H1 (cell line): Measurements from ENCODE around the gene CUL9. TPM values are rescaled to one million over a fixed set of nuclear protein-coding genes. Genes with fewer than 3 reads are reported as not detected.

ENCODE experiments used
- CTCF ChIA-PET: fragments of 300-600 bp; sonication (Branson Sonifier 250); formaldehyde crosslinking; loops from one replicate; lab custom pipeline; 2021; ENCODE audit not compliant: partially characterized antibody; lab: Charles Lee
- POLR2A ChIA-PET: fragments of 300-600 bp; sonication (Branson Sonifier 250); formaldehyde crosslinking; loops from one replicate; lab custom pipeline; 2021; ENCODE audit warnings: inconsistent platforms; ENCODE audit not compliant: partially characterized antibody; lab: Charles Lee
- DNase-seq, 2 experiments: peaks; one replicate each; pipeline versions ENCODE4 v3.0.0 to v3.0.0-alpha.2; 2010 to 2022; ENCODE audit warnings: low spot score in 2 of 2, low read depth in 1 of 2, mixed read lengths in 1 of 2
- FAIRE-seq: peaks from 2 replicates; lab custom pipeline; 2011; peaks lifted over from hg19 to GRCh38; lab: Jason Lieb, UNC
- H2AFZ ChIP-seq: 2 replicates; pipeline ENCODE4 v1.8.1; 2012; ENCODE audit warnings: low read length, inconsistent platforms
- H2AK5ac ChIP-seq: 2 replicates; pipeline ENCODE4 v1.6.1; 2013; ENCODE audit warnings: low read depth, low read length
- H2BK120ac ChIP-seq: replicated peaks from 2 replicates; pipeline ENCODE3; 2013; ENCODE audit warnings: low read depth, low read length, inconsistent platforms
- H2BK12ac ChIP-seq: 2 replicates; pipeline ENCODE4 v1.6.1; 2013; ENCODE audit warnings: low read depth, low read length
- H2BK15ac ChIP-seq: 2 replicates; pipeline ENCODE4 v1.6.1; 2013; ENCODE audit warnings: low read length
- H2BK20ac ChIP-seq: 2 replicates; pipeline ENCODE4 v1.6.1; 2013; ENCODE audit warnings: low read length
- H2BK5ac ChIP-seq: 2 replicates; pipeline ENCODE4 v1.6.1; 2013; ENCODE audit warnings: low read depth, low read length
- H3K14ac ChIP-seq: 2 replicates; pipeline ENCODE4 v1.6.1; 2013; ENCODE audit warnings: inconsistent platforms; ENCODE audit not compliant: insufficient read length
- H3K18ac ChIP-seq: 2 replicates; pipeline ENCODE4 v1.6.1; 2013; ENCODE audit warnings: low read length; ENCODE audit errors: extremely low read depth
- H3K23ac ChIP-seq: 2 replicates; pipeline ENCODE4 v1.6.1; 2013; ENCODE audit warnings: inconsistent platforms; ENCODE audit not compliant: insufficient read length
- H3K23me2 ChIP-seq: 2 replicates; pipeline ENCODE4 v1.6.1; 2013; ENCODE audit warnings: low read depth, low read length
- H3K27ac ChIP-seq: 2 replicates; pipeline ENCODE4 v1.6.1; 2011; ENCODE audit warnings: low read depth, low read length, inconsistent platforms
- H3K27me3 ChIP-seq, 4 experiments: replicated peaks in 1 of 4; 1 replicate in 1 of 4; 2 replicates in 3 of 4; pipeline versions ENCODE4 v1.6.1 to v1.8.1; 2011 to 2013; ENCODE audit warnings: low read length in 3 of 4, mild to moderate bottlenecking in 3 of 4, inconsistent platforms in 2 of 4, mixed read lengths in 2 of 4, moderate library complexity in 1 of 4; ENCODE audit not compliant: control insufficient read depth in 3 of 4, insufficient read depth in 3 of 4; ENCODE audit errors: extremely low read depth in 1 of 4
- H3K36me3 ChIP-seq, 4 experiments: 2 replicates each; pipeline versions ENCODE4 v1.6.1 to v1.8.1; 2011 to 2013; ENCODE audit warnings: mild to moderate bottlenecking in 4 of 4, low read length in 3 of 4, moderate library complexity in 2 of 4, control low read depth in 1 of 4, inconsistent platforms in 1 of 4; ENCODE audit not compliant: insufficient read depth in 4 of 4, control insufficient read depth in 2 of 4
- H3K4ac ChIP-seq: replicated peaks from 2 replicates; pipeline ENCODE3; 2013; ENCODE audit warnings: low read length, low read depth, mixed read lengths, inconsistent platforms; ENCODE audit not compliant: insufficient read length
- H3K4me1 ChIP-seq, 4 experiments: replicated peaks in 1 of 4; 1 replicate in 1 of 4; 2 replicates in 3 of 4; pipeline versions ENCODE4 v1.6.1 to v1.8.1; 2011 to 2013; ENCODE audit warnings: low read length in 3 of 4, inconsistent platforms in 2 of 4, mixed read lengths in 1 of 4; ENCODE audit not compliant: insufficient read depth in 4 of 4, control insufficient read depth in 3 of 4
- H3K4me2 ChIP-seq, 2 experiments: 2 replicates each; pipeline versions ENCODE4 v1.6.1 to v1.8.1; 2011 to 2013; ENCODE audit warnings: low read depth in 2 of 2, low read length in 2 of 2, control low read depth in 1 of 2, inconsistent platforms in 1 of 2, mild to moderate bottlenecking in 1 of 2; ENCODE audit not compliant: insufficient read depth in 1 of 2
- H3K4me3 ChIP-seq, 4 experiments: fragments of 200-600, 300-600 bp in 1 of 4; sonication (generic), shearing (Covaris generic), sonication (Bioruptor Twin) in 1 of 4; 2 replicates each; pipeline versions ENCODE4 v1.5.1 to v1.8.1; 2011 to 2016; ENCODE audit warnings: low read length in 4 of 4, low read depth in 3 of 4, control low read depth in 2 of 4, inconsistent platforms in 2 of 4, mild to moderate bottlenecking in 2 of 4, mixed read lengths in 1 of 4, moderate library complexity in 1 of 4; ENCODE audit not compliant: insufficient read depth in 2 of 4; ENCODE audit errors: extremely low read depth in 1 of 4
- H3K56ac ChIP-seq: replicated peaks from 2 replicates; pipeline ENCODE3; 2013; ENCODE audit warnings: low read depth, mild to moderate bottlenecking, mixed read lengths, low read length, inconsistent platforms; ENCODE audit not compliant: insufficient read length
- H3K79me1 ChIP-seq: 2 replicates; pipeline ENCODE4 v1.6.1; 2013; ENCODE audit warnings: low read depth, low read length, control low read depth
- H3K79me2 ChIP-seq, 2 experiments: 2 replicates each; pipeline versions ENCODE4 v1.6.1 to v1.8.1; 2012 to 2013; ENCODE audit warnings: low read length in 2 of 2, mild to moderate bottlenecking in 2 of 2, inconsistent platforms in 1 of 2; ENCODE audit not compliant: insufficient read depth in 2 of 2, control insufficient read depth in 1 of 2
- H3K9ac ChIP-seq, 4 experiments: replicated peaks in 1 of 4; 1 replicate in 1 of 4; 2 replicates in 3 of 4; pipeline versions ENCODE4 v1.6.1 to v1.8.1; 2011 to 2013; ENCODE audit warnings: low read depth in 3 of 4, low read length in 3 of 4, control low read depth in 2 of 4, mild to moderate bottlenecking in 2 of 4, moderate library complexity in 2 of 4, inconsistent platforms in 1 of 4; ENCODE audit errors: extremely low read depth in 1 of 4
- H3K9me3 ChIP-seq, 2 experiments: 2 replicates each; pipeline versions ENCODE4 v1.6.1 to v1.8.1; 2012 to 2013; ENCODE audit warnings: mild to moderate bottlenecking in 2 of 2, moderate library complexity in 2 of 2, control low read depth in 1 of 2, inconsistent platforms in 1 of 2, low read depth in 1 of 2, low read length in 1 of 2, mixed read lengths in 1 of 2; ENCODE audit not compliant: insufficient read depth in 2 of 2
- H4K20me1 ChIP-seq, 2 experiments: replicated peaks in 1 of 2; 2 replicates each; pipeline versions ENCODE3 to v1.8.1; 2011 to 2013; ENCODE audit warnings: inconsistent platforms in 2 of 2, low read length in 2 of 2, mild to moderate bottlenecking in 1 of 2; ENCODE audit not compliant: insufficient read depth in 2 of 2, control insufficient read depth in 1 of 2
- H4K5ac ChIP-seq: 2 replicates; pipeline ENCODE4 v1.6.1; 2013; ENCODE audit warnings: low read length, low read depth, mixed read lengths, inconsistent platforms; ENCODE audit not compliant: insufficient read length
- H4K8ac ChIP-seq: 2 replicates; pipeline ENCODE4 v1.8.0; 2013; ENCODE audit warnings: mild to moderate bottlenecking, moderate library complexity, low read length, inconsistent platforms; ENCODE audit not compliant: insufficient read depth; ENCODE audit errors: extremely low read depth
- H4K91ac ChIP-seq: replicated peaks from 2 replicates; pipeline ENCODE3; 2013; ENCODE audit warnings: low read length, mixed read lengths, inconsistent platforms; ENCODE audit not compliant: insufficient read length
- BACH1 ChIP-seq: IDR thresholded peaks from 2 replicates; pipeline ENCODE4 v1.6.1; 2012; ENCODE audit warnings: low read length, improper control_type of control experiment
- CBX5 ChIP-seq: fragments of 300-800, 300-1000 bp; sonication (generic); IDR thresholded peaks from 2 replicates; pipeline ENCODE4 v1.7.1; 2016; ENCODE audit warnings: antibody characterized with exemption, low read length, low read depth
- CBX8 ChIP-seq: fragments of 300-800, 300-1000 bp; sonication (generic); IDR thresholded peaks from 2 replicates; pipeline ENCODE4 v1.7.1; 2016; ENCODE audit warnings: low read depth, low read length, borderline replicate concordance
- EGR1 ChIP-seq: IDR thresholded peaks from 2 replicates; pipeline ENCODE4 v1.6.1; 2011; ENCODE audit warnings: low read depth, low read length, borderline replicate concordance
- GABPA ChIP-seq: IDR thresholded peaks from 2 replicates; pipeline ENCODE4 v1.6.1; 2011; ENCODE audit warnings: mild to moderate bottlenecking, low read length, moderate library complexity, borderline replicate concordance; ENCODE audit not compliant: insufficient read depth
- GTF2F1 ChIP-seq: IDR thresholded peaks from 2 replicates; pipeline ENCODE4 v1.6.1; 2012; ENCODE audit warnings: low read depth, low read length, improper control_type of control experiment, borderline replicate concordance
- JUND ChIP-seq: IDR thresholded peaks from 2 replicates; pipeline ENCODE4 v1.6.1; 2011; ENCODE audit warnings: mild to moderate bottlenecking, improper control_type of control experiment, low read length
- NANOG ChIP-seq: IDR thresholded peaks from 2 replicates; pipeline ENCODE4 v1.6.1; 2011; ENCODE audit warnings: low read length, low read depth, mild to moderate bottlenecking, inconsistent platforms; ENCODE audit not compliant: insufficient read depth, poor library complexity, severe bottlenecking
- RXRA ChIP-seq: IDR thresholded peaks from 2 replicates; pipeline ENCODE4 v1.6.1; 2011; ENCODE audit warnings: low read depth, mild to moderate bottlenecking, low read length, moderate library complexity; ENCODE audit not compliant: insufficient read depth
- SIRT6 ChIP-seq: IDR thresholded peaks from one replicate; pipeline ENCODE4 v1.7.1; 2012; ENCODE audit warnings: low read length, inconsistent platforms
- SUZ12 ChIP-seq: fragments of 200-600 bp; sonication (generic); IDR thresholded peaks from 2 replicates; pipeline ENCODE4 v1.6.1; 2012; ENCODE audit warnings: mild to moderate bottlenecking, inconsistent platforms, low read length, moderate library complexity, mixed read lengths
- WGBS, 2 experiments: shearing (Covaris generic) in 1 of 2; methylation state at CpG; one replicate each; pipeline versions ENCODE4 v1.1.6 to v1.1.7; 2013 to 2015; ENCODE audit warnings: low lambda C conversion rate in 2 of 2, mixed read lengths in 2 of 2, inconsistent platforms in 1 of 2, low coverage in 1 of 2, missing lambda C conversion rate in 1 of 2; ENCODE audit not compliant: insufficient replicate concordance in 2 of 2, insufficient coverage in 1 of 2, insufficient read length in 1 of 2; ENCODE audit errors: extremely low coverage in 1 of 2, missing lambda C conversion rate in 1 of 2; 5-methylcytosine and 5-hydroxymethylcytosine counted together
- polyA plus RNA-seq, 7 experiments: library from polyadenylated mRNA; depleted of rRNA in 3 of 7; stranded (reverse) in 5 of 7; unstranded in 2 of 7; fragments of >200 nt in 5 of 7; fragments of 200-250 nt in 2 of 7; gene quantifications; 1 replicate in 5 of 7; 2 replicates in 1 of 7; 4 replicates in 1 of 7; pipeline versions ENCODE4 v1.2.1 to v1.2.3, GENCODE V29; 2011 to 2013; ENCODE audit warnings: missing spikeins in 2 of 7, mixed read lengths in 2 of 7
- total RNA-seq: library from RNA; stranded (reverse); fragmentation: NEBNext Ultra II Directional; extraction: Animal tissue kit (Norgen Biotek cat#: 25700); gene quantifications from 2 replicates; pipeline ENCODE4 v1.2.1, GENCODE V29; 2021
- TF ChIP-seq, protein P1 (sequence below): IDR thresholded peaks from 2 replicates; pipeline ENCODE4 v1.6.1; 2012; ENCODE audit warnings: low read length, inconsistent platforms

The CUL9 gene
- total and polyA plus RNA-seq, 2 of the 8 experiments (the other 6 are each of a cell fraction or from before 2014, with no cell fraction given) = 7.7 to 9.8 TPM

GRCh38 chr6:43183441-43183840, 1.4 kb downstream of the CUL9 start:
- H3K23me2 ChIP-seq = peaks cover 8% of the 10 kb centered on the region
- H2BK12ac ChIP-seq = peak overlapping the region; percentile 80; the same call in 1 of the 2 replicates
- H3K4me1 ChIP-seq = peaks cover 0 to 3% (median 1%) of the 10 kb centered on the region in 4 experiments; a peak in 1 of 7 replicates
- WGBS, 2 experiments = 95% methylated on average over 1 of the region's 4 CpGs; no CpG with 5 or more reads in 1 of the 2 experiments
- H2AFZ ChIP-seq = no peak overlapping the region
- no peaks in the 10 kb centered on the region for H3K79me1 ChIP-seq
- CTCF ChIA-PET = no interaction called here
- H2BK20ac ChIP-seq = no peak overlapping the region
- no peak overlapping the region for H3K4ac ChIP-seq
- H3K4me3 ChIP-seq = no peak overlapping the region
- H4K8ac ChIP-seq = no peak overlapping the region
- H3K9ac ChIP-seq = no peak overlapping the region
- FAIRE-seq (no peak), DNase-seq (no peak)
- H2AK5ac ChIP-seq = peak overlapping the region; percentile 71; the same call in 1 of the 2 replicates
- H3K14ac ChIP-seq = no peak overlapping the region
- POLR2A ChIA-PET = interaction anchor here (1.7 to 4.0 kb wide), 8 partner anchors 8 to 107 kb away, joined by 5 to 30 read pairs (median 10); partner anchors contain the start of genes PTK7 and SRF
- no peaks in the 10 kb centered on the region; a peak in 1 of 7 replicates for H3K27me3 ChIP-seq
- no peak overlapping the region for H3K23ac ChIP-seq
- peak overlapping the region; percentile 34 for H4K91ac ChIP-seq
- H4K5ac ChIP-seq = no peak overlapping the region
- H2BK15ac ChIP-seq = peak overlapping the region; percentile 81; the same call in 1 of the 2 replicates
- no peak overlapping the region for H2BK5ac ChIP-seq
- no peak overlapping the region for H3K27ac ChIP-seq
- H3K9me3 ChIP-seq = no peaks in the 10 kb centered on the region
- H3K79me2 ChIP-seq = no peaks in the 10 kb centered on the region
- H3K4me2 ChIP-seq = no peak overlapping the region; a peak in 1 of 4 replicates
- H4K20me1 ChIP-seq = peaks cover 0 to under 1% of the 10 kb centered on the region in 2 experiments
- H3K18ac ChIP-seq = no peak overlapping the region; the same call in 1 of the 2 replicates
- H2BK120ac ChIP-seq = no peak overlapping the region
- H3K36me3 ChIP-seq = peaks cover 5 to 13% (median 10%) of the 10 kb centered on the region in 4 experiments; a peak in 7 of 8 replicates
- H3K56ac ChIP-seq = no peak overlapping the region
- TF ChIP-seq SUZ12 = no peak
- no peak for TF ChIP-seq CBX8
- TF ChIP-seq BACH1 = no peak
- TF ChIP-seq GTF2F1 = no peak
- no peak for TF ChIP-seq EGR1
- no peak for TF ChIP-seq SIRT6
- no peak for TF ChIP-seq RXRA
- TF ChIP-seq, protein P1, sequence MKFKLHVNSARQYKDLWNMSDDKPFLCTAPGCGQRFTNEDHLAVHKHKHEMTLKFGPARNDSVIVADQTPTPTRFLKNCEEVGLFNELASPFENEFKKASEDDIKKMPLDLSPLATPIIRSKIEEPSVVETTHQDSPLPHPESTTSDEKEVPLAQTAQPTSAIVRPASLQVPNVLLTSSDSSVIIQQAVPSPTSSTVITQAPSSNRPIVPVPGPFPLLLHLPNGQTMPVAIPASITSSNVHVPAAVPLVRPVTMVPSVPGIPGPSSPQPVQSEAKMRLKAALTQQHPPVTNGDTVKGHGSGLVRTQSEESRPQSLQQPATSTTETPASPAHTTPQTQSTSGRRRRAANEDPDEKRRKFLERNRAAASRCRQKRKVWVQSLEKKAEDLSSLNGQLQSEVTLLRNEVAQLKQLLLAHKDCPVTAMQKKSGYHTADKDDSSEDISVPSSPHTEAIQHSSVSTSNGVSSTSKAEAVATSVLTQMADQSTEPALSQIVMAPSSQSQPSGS = no peak
- TF ChIP-seq CBX5 = no peak
- TF ChIP-seq NANOG = no peak
- no peak for TF ChIP-seq JUND
- no peak for TF ChIP-seq GABPA
